Measurements from ENCODE around the gene SMYD4. TPM values are rescaled to one million over a fixed set of nuclear protein-coding genes. Genes with fewer than 3 reads are reported as not detected.
"Not testable (repeated sequence)": the region's sequence is repeated elsewhere in the genome, so short reads cannot be mapped to it uniquely, and the experiment has no call there.

Gene SMYD4
- polyA plus RNA-seq, 6 donors from 2014 or later = 4.0 to 15.8 (median 7.7) TPM

- no peaks in the 10 kb centered on the region for H3K36me3 Mint-ChIP-seq
- DNase-seq (no peak), ATAC-seq (ENCODE audit: low read depth in 2 of 2) (no peak)
- H3K4me1 Mint-ChIP-seq = peaks cover 6 to 19% (median 17%) of the 10 kb centered on the region in 3 donors
- H3K27me3 Mint-ChIP-seq = no peaks in the 10 kb centered on the region
- no peaks in the 10 kb centered on the region for H3K9me3 Mint-ChIP-seq
- H3K27ac Mint-ChIP-seq = no peak overlapping the region
- no peak overlapping the region for H3K4me3 Mint-ChIP-seq
Observed at GRCh38 chr17:1753767-1754429, 75.8 kb downstream of the SMYD4 start.

DNA sequence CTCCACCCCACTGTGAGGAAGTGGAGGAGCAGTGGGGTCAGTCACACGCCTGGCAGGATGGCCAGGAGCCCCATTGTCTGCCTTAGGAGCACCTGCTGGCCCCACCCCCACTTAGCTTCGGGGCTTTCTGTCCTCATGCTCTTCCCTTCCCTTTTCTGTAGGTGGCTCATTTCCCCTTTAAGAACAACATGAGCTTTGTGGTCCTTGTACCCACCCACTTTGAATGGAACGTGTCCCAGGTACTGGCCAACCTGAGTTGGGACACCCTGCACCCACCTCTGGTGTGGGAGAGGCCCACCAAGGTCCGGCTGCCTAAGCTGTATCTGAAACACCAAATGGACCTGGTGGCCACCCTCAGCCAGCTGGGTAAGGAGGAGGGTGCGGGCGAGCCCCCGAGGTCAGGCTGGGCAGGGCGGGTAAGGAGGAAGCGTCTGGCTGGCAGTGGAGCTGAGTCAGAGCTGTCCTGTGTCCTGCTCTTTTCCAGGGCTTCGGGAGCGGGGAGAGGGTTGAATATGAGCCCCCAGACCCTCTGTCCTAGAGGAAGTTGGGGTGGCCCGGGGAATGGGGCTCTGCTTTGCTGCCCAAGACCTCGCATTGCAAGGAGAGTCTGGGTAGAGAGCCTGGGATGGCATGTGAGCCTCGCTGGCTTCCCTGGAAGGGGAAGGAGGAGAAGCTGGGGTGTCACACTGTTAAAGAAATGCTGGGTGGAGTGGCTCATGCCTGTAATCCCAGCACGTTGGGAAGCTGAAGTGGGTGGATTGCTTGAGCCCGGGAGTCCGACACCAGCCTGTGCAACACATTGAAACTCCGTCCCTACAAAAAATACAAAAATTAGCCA lies 77.1 kb downstream of the SMYD4 start:
- no peaks in the 10 kb centered on the region for H3K36me3 Mint-ChIP-seq
- ATAC-seq (ENCODE audit: low read depth in 2 of 2) (peak; percentile 91 to 93), DNase-seq (peak; percentile 35)
- H3K27ac Mint-ChIP-seq = peak overlapping the region; percentile 12 to 91 (median 74)
- H3K27me3 Mint-ChIP-seq = no peaks in the 10 kb centered on the region
- H3K4me3 Mint-ChIP-seq = peak overlapping the region in 7 of 8 donors; percentile 19 to 84 (median 65)
- H3K9me3 Mint-ChIP-seq = no peaks in the 10 kb centered on the region
- peaks cover 0 to 14% (median 10%) of the 10 kb centered on the region in 3 donors for H3K4me1 Mint-ChIP-seq

GRCh38 chr17:1750628-1751027 lies 79.1 kb downstream of the SMYD4 start:
- peaks cover 0 to 14% (median 10%) of the 10 kb centered on the region in 3 donors for H3K4me1 Mint-ChIP-seq
- peak overlapping the region in 1 of 6 donors; percentile 49 for H3K27ac Mint-ChIP-seq
- DNase-seq (no peak), ATAC-seq (ENCODE audit: low read depth in 2 of 2) (no peak)
- no peak overlapping the region for H3K4me3 Mint-ChIP-seq
- no peaks in the 10 kb centered on the region for H3K9me3 Mint-ChIP-seq
- no peaks in the 10 kb centered on the region for H3K27me3 Mint-ChIP-seq
- no peaks in the 10 kb centered on the region for H3K36me3 Mint-ChIP-seq

DNA sequence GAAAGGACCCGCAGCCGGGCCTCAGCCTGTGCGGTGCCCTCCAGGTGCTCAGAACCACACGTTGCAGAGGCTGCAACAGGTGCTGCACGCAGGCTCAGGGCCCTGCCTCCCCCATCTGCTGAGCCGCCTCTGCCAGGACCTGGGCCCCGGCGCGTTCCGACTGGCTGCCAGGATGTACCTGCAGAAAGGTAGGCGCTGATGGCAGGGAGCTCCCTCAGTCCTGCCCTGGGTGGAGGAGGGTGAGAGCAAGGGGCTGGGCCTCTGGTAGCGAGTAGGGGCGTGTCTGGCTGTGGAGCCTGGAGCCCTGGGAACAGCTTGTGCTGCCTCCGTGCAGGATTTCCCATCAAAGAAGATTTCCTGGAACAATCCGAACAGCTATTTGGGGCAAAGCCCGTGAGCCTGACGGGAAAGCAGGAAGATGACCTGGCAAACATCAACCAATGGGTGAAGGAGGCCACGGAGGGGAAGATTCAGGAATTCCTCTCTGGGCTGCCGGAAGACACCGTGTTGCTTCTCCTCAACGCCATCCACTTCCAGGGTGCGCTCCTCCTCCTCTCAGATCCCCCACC lies 82.6 kb downstream of the SMYD4 start:
- DNase-seq (no peak), ATAC-seq (ENCODE audit: low read depth in 2 of 2) (no peak)
- Mint-ChIP-seq H3K9me3 (no peaks in the 10 kb centered on the region), H3K27ac (no peak overlapping the region), H3K27me3 (no peaks in the 10 kb centered on the region), H3K4me1 (peaks cover 0 to 3% (median under 1%) of the 10 kb centered on the region in 3 donors), H3K36me3 (no peaks in the 10 kb centered on the region), H3K4me3 (no peak overlapping the region)

GRCh38 chr17:1745513-1746020 lies 84.1 kb downstream of the SMYD4 start:
- H3K4me1 Mint-ChIP-seq = no peaks in the 10 kb centered on the region
- H3K9me3 Mint-ChIP-seq = no peaks in the 10 kb centered on the region
- H3K27me3 Mint-ChIP-seq = no peaks in the 10 kb centered on the region
- no peak overlapping the region for H3K27ac Mint-ChIP-seq
- ATAC-seq (ENCODE audit: low read depth in 2 of 2) (no peak), DNase-seq (no peak)
- no peaks in the 10 kb centered on the region for H3K36me3 Mint-ChIP-seq
- H3K4me3 Mint-ChIP-seq = peak overlapping the region in 1 of 8 donors; percentile 19

GRCh38 chr17:1744551-1745512 lies 84.9 kb downstream of the SMYD4 start:
- DNase-seq (no peak), ATAC-seq (ENCODE audit: low read depth in 2 of 2) (no peak)
- Mint-ChIP-seq H3K9me3 (no peaks in the 10 kb centered on the region), H3K4me1 (no peaks in the 10 kb centered on the region), H3K27me3 (no peaks in the 10 kb centered on the region), H3K4me3 (no peak overlapping the region), H3K36me3 (no peaks in the 10 kb centered on the region), H3K27ac (peak overlapping the region in 1 of 6 donors; percentile 54)

GRCh38 chr17:1743088-1743439 lies 86.6 kb downstream of the SMYD4 start:
- H3K27ac Mint-ChIP-seq = no peak overlapping the region
- H3K36me3 Mint-ChIP-seq = no peaks in the 10 kb centered on the region
- H3K27me3 Mint-ChIP-seq = no peaks in the 10 kb centered on the region
- DNase-seq (no peak), ATAC-seq (ENCODE audit: low read depth in 2 of 2) (no peak)
- H3K9me3 Mint-ChIP-seq = no peaks in the 10 kb centered on the region
- H3K4me1 Mint-ChIP-seq = no peaks in the 10 kb centered on the region
- no peak overlapping the region for H3K4me3 Mint-ChIP-seq

DNA sequence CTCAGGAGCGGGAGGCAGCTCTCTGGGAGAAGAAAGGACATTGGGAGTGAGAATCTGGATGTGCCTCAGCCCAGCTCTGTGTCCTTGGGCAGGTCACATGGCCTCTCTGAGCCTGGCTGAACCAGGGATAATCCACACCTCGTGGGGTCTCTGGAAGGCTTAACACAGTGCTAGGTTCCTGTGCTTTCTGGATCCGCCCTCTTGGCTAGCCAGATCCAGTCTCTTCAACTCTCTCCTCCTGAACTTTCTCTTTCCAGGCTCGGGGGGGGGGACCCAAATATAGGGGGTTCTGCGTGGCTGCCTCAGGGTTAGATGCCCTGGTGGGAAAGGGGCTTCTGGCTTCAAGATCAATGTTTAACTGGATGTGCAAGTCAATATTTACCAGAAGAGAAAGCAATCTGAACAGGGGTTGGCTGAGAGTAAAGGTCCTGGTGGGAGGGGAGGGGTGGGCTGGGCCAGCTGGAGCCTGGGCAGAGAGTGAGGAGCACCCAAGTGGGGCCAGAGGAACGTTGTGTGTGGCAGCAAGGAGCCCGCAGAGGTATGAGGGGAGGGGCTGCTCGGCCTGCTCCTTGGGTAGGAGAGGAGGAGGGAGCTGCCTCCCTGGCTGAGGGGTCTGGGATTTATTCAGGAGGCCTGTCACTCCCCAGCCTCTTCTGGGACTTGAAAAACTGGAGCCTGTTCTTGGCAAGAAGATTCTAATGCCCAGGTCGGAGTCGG lies 87.2 kb downstream of the SMYD4 start, which contains the start of gene SERPINF2:
TSS of gene SERPINF2 (plus strand) at position 501 of the 717 bp plus-strand sequence. CDS start 2,125 bp downstream, outside the sequence.
- no peak within 1 kb of the TSS for H3K4me3 Mint-ChIP-seq
- DNase-seq (no peak), ATAC-seq (ENCODE audit: low read depth in 2 of 2) (no peak)
- H3K9me3 Mint-ChIP-seq = no peaks in the 10 kb centered on the region
- no peaks in the 10 kb centered on the region for H3K4me1 Mint-ChIP-seq
- H3K27me3 Mint-ChIP-seq = no peaks in the 10 kb centered on the region
- H3K36me3 Mint-ChIP-seq = no peaks in the 10 kb centered on the region
- H3K27ac Mint-ChIP-seq = no peak within 1 kb of the TSS

- not testable (repeated sequence) for H3K27me3 Mint-ChIP-seq; ATAC-seq (ENCODE audit: low read depth in 2 of 2); H3K4me1 Mint-ChIP-seq; DNase-seq; H3K9me3 Mint-ChIP-seq; H3K27ac Mint-ChIP-seq; H3K36me3 Mint-ChIP-seq; H3K4me3 Mint-ChIP-seq
Observed at GRCh38 chr17:1741899-1742298, 87.8 kb downstream of the SMYD4 start.

DNA sequence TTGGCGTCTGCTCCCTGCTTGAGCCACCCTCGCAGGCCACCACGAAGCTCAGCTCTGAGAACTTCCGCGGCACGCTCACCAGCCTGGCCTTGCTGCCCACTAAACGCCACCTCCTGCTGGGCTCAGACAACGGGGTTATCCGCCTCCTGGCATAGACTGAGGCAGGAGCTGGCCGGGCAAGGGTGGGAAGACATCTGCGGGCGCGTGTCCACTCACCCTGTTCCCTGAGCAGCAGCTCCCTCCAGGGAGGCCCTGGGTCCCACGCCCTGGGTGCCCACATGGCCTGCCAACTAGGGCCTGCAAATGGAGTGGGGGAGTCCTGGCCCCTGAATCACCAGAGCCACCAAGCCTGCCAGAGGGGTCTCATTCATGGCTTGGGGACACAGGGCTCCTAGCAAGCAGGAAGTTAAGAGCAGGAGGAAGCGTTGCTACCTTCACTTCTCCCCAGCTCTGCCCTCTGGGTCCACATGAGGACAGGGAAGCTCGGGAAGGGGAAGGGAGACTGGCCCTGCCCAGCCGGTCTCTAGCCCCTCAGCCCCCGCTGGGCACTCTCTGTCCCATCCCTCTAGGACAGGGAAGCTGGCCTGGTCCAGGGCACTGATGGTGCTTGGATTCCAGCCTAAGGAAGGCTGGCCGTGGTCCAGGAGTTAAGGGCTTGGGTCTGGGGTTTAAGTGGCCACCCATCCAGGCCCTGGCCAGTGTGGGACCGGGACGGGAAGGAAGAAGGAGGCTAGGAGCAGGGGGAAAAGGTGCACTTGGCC lies 92.0 kb downstream of the SMYD4 start:
- H3K4me1 Mint-ChIP-seq = peaks cover 11 to 17% (median 15%) of the 10 kb centered on the region in 3 donors
- ATAC-seq (ENCODE audit: low read depth in 2 of 2) (no peak), DNase-seq (no peak)
- H3K27me3 Mint-ChIP-seq = no peaks in the 10 kb centered on the region
- H3K36me3 Mint-ChIP-seq = peaks cover 4 to 8% of the 10 kb centered on the region in 2 donors
- peak overlapping the region in 2 of 8 donors; percentile 16 to 45 for H3K4me3 Mint-ChIP-seq
- peak overlapping the region in 1 of 6 donors; percentile 38 for H3K27ac Mint-ChIP-seq
- H3K9me3 Mint-ChIP-seq = no peaks in the 10 kb centered on the region

GRCh38 chr17:1736348-1737281 lies 93.1 kb downstream of the SMYD4 start:
- no peak for DNase-seq
- no peaks in the 10 kb centered on the region for H3K27me3 Mint-ChIP-seq
- no peak for ATAC-seq (ENCODE audit: low read depth in 2 of 2)
- peaks cover 13 to 23% (median 23%) of the 10 kb centered on the region in 3 donors for H3K4me1 Mint-ChIP-seq
- H3K27ac Mint-ChIP-seq = peak overlapping the region in 1 of 6 donors; percentile 67
- H3K9me3 Mint-ChIP-seq = no peaks in the 10 kb centered on the region
- H3K4me3 Mint-ChIP-seq = peak overlapping the region in 1 of 8 donors; percentile 9
- peaks cover 4 to 8% of the 10 kb centered on the region in 2 donors for H3K36me3 Mint-ChIP-seq

All from naive B cell (primary cell).